Right renal pelvis (tissue), 4 donors: ENCODE data around the gene ITPR3. TPM values are rescaled to one million over a fixed set of nuclear protein-coding genes. Genes with fewer than 3 reads are reported as not detected.

Experiments
- polyA plus RNA-seq, 4 donors: library from polyadenylated mRNA; unstranded; fragments of 120-200 nt; gene quantifications; one replicate each; pipeline ENCODE4 v1.2.1, GENCODE V29; 2013; ENCODE audit not compliant: insufficient read length in 4 of 4

Gene ITPR3
- polyA plus RNA-seq, 4 donors: 7.5 to 9.2 (median 8.7) TPM

Other genes with a start within 250 kb of the ITPR3 start
- 10 to 100 TPM; 35.4 to 39.6 (median 38.3) TPM for gene KIFC1, start 229.5 kb upstream of the ITPR3 start, polyA plus RNA-seq
- gene PHF1, start 210.3 kb upstream of the ITPR3 start, polyA plus RNA-seq: 10 to 100 TPM; 71.7 to 80.5 (median 73.3) TPM
- gene CUTA, start 203.2 kb upstream of the ITPR3 start, polyA plus RNA-seq: 100 to 1,000 TPM; 218 to 278 (median 226) TPM
- 10 to 100 TPM; 25.8 to 33.9 (median 30.6) TPM for gene SYNGAP1, start 201.3 kb upstream of the ITPR3 start, polyA plus RNA-seq
- gene ZBTB9, start 166.7 kb upstream of the ITPR3 start, polyA plus RNA-seq: 10 to 100 TPM; 15.3 to 18.0 (median 16.2) TPM
- 10 to 100 TPM; 23.0 to 25.7 (median 24.2) TPM for gene BAK1, start 41.0 kb upstream of the ITPR3 start, polyA plus RNA-seq
- 10 to 100 TPM; 52.6 to 77.6 (median 64.5) TPM for gene UQCC2, start 90.4 kb downstream of the ITPR3 start, polyA plus RNA-seq
- gene IP6K3, start 125.6 kb downstream of the ITPR3 start, polyA plus RNA-seq: 1 to 10 TPM in 2 of 4 donors, under 1 TPM in 2; 0.60 to 1.3 (median 0.94) TPM
- gene LEMD2, start 167.8 kb downstream of the ITPR3 start, polyA plus RNA-seq: 10 to 100 TPM; 61.7 to 65.0 (median 64.1) TPM
- gene MLN, start 182.7 kb downstream of the ITPR3 start, polyA plus RNA-seq: 1 to 10 TPM; 1.0 to 2.6 (median 1.3) TPM